Transverse colon (tissue), 3 donors: ENCODE data around the gene PDSS2.

Experiments
- CTCF ChIP-seq, 5 experiments: fragments of 200-600 bp in 3 of 5; fragments of 450-650 bp in 2 of 5; sonication (generic) in 3 of 5; IDR thresholded peaks; 1 replicate in 2 of 5; 2 replicates in 3 of 5; pipeline ENCODE4 v1.5.1; 2016 to 2017; ENCODE audit warnings: antibody characterized with exemption in 5 of 5, inconsistent platforms in 3 of 5, mild to moderate bottlenecking in 2 of 5, moderate library complexity in 1 of 5
- POLR2A ChIP-seq: fragments of 450-650 bp; IDR thresholded peaks from one replicate; pipeline ENCODE4 v1.6.1; 2016; ENCODE audit warnings: antibody characterized with exemption, mild to moderate bottlenecking, moderate library complexity

- TF ChIP-seq POLR2A, result no peak
- TF ChIP-seq CTCF (IDR thresholded peaks at IDR 0.05), result no peak
Measured at GRCh38 chr6:107400616-107401147, 58.7 kb downstream of the PDSS2 start.
